Omental fat pad (tissue), 4 donors: ENCODE data around the gene LIPG. TPM values are rescaled to one million over a fixed set of nuclear protein-coding genes. Genes with fewer than 3 reads are reported as not detected.

ENCODE experiments used
- ATAC-seq: fragments of 150-250 bp; one replicate; pipeline ENCODE4 v1.9.1; 2016; ENCODE audit warnings: mild to moderate bottlenecking, moderate library complexity; ENCODE audit not compliant: low FRiP score
- DNase-seq: peaks from one replicate; pipeline ENCODE4 v3.0.0-alpha.2; 2019; ENCODE audit warnings: low spot score
- total RNA-seq, 4 donors: library from RNA; depleted of rRNA; stranded (reverse); fragments of >200 nt; gene quantifications; one replicate each; pipeline ENCODE4 v1.1.0, GENCODE V29; 2016
- TF ChIP-seq, protein P1 (sequence below), 3 donors: fragments of 450-650 bp; IDR thresholded peaks; one replicate each; pipeline ENCODE4 v1.5.1; 2016 to 2017; ENCODE audit warnings: antibody characterized with exemption in 3 of 3, mild to moderate bottlenecking in 3 of 3, moderate library complexity in 2 of 3

Gene LIPG
- total RNA-seq, 4 donors from 2014 or later: 0.94 to 53.2 (median 1.2) TPM

DNA sequence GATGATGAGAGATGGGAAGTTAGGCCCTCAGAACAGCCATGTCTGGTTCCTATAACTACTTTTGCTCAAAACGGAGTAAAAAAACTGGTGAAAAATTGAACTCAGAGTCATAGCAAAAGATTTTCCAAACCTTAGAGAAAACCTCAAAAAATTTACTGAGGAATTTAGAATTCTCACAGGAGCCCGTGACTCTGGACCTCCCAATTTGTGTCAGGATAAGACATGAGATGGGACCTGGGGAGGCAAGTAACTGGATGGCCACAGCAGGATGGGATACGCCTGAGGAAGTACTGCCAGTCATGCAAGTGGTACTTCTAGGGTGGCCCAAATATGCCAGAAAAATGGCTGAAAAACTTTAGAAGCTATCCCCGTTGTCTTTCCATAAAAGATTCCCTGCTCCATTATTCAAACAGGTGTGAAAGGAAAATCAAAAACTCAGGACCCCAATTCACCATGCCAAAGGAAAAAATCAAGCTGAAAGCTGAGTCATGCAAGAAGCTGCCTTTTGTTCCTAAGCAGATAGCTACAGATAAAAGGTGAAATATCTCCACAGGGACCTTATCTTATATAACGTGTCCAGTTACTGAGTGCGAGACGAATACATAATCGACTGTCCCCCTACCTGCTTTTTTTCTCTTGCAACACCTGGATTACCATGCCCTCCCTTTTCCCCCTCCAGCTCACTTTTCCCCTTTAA is 34.1 kb upstream of the LIPG start:
- ATAC-seq: no peak
- TF ChIP-seq, protein P1, sequence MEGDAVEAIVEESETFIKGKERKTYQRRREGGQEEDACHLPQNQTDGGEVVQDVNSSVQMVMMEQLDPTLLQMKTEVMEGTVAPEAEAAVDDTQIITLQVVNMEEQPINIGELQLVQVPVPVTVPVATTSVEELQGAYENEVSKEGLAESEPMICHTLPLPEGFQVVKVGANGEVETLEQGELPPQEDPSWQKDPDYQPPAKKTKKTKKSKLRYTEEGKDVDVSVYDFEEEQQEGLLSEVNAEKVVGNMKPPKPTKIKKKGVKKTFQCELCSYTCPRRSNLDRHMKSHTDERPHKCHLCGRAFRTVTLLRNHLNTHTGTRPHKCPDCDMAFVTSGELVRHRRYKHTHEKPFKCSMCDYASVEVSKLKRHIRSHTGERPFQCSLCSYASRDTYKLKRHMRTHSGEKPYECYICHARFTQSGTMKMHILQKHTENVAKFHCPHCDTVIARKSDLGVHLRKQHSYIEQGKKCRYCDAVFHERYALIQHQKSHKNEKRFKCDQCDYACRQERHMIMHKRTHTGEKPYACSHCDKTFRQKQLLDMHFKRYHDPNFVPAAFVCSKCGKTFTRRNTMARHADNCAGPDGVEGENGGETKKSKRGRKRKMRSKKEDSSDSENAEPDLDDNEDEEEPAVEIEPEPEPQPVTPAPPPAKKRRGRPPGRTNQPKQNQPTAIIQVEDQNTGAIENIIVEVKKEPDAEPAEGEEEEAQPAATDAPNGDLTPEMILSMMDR (IDR thresholded peaks at IDR 0.05): no peak

GRCh38 chr18:49529596-49529995 is 32.3 kb upstream of the LIPG start:
- ATAC-seq (no peak), DNase-seq (no peak)
- TF ChIP-seq, protein P1 (IDR thresholded peaks at IDR 0.05): no peak

More for the DNA sequence above, 34.1 kb upstream of the LIPG start:
- no peak for DNase-seq

DNA sequence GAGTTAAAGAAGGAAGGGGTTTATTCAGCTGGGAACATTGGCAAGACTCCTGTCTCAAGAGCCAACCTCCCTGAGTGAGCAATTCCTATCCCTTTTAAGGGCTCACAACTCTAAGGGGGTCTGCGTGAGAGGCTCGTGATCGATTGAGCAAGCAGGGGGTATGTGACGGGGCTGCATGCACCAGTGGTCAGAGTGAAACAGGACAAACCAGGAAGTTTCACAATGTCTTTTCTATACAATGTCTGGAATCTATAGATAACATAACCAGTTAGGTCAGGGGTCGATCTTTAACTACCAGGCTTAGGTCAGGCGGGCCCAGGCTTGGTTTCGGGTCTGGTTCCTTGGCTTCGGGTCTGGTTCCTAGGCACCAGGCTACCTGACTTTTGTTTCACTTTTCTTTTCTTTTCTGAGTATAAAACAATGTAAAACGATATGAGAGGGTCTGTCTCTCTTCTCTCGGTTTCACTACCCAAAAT is 30.1 kb upstream of the LIPG start:
- DNase-seq (no peak), ATAC-seq (no peak)
- TF ChIP-seq, protein P1 (IDR thresholded peaks at IDR 0.05): no peak

DNA sequence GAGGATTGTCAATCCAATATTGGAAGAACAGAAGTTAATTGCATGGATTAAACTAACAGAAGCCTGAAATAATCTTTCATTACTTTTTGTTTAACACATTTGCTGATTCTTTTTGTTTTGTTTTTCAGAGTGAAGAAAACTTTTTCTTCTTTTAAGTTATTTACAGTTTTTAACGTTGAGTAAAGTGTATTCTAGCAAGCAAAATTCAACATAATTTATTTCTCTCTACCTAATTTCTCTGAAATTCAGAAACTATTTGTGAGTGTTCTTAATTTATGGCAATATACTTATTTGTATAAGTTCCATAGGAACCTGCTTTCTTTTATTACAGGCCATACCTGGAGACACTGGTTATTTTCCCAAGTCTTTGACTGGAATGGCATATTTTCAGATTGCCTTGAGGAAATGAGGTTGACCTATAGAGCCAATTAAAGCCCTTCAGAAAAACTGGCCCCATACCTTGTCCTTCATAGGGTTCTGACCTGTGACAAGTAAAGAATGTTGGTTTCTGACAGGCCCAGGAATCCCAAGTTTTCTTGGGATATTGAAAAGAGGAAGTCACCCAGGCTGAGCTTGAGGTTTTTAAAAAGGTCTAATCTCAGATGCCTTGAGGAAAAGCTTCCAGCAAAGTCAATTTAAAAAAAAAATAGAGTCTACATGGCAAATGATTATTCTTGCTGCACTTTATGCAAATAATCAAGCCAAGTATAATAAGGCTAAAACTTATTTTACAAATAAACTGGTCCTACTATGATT is 26.8 kb upstream of the LIPG start:
- TF ChIP-seq, protein P1 (IDR thresholded peaks at IDR 0.05): no peak
- ATAC-seq (no peak), DNase-seq (no peak)

DNA sequence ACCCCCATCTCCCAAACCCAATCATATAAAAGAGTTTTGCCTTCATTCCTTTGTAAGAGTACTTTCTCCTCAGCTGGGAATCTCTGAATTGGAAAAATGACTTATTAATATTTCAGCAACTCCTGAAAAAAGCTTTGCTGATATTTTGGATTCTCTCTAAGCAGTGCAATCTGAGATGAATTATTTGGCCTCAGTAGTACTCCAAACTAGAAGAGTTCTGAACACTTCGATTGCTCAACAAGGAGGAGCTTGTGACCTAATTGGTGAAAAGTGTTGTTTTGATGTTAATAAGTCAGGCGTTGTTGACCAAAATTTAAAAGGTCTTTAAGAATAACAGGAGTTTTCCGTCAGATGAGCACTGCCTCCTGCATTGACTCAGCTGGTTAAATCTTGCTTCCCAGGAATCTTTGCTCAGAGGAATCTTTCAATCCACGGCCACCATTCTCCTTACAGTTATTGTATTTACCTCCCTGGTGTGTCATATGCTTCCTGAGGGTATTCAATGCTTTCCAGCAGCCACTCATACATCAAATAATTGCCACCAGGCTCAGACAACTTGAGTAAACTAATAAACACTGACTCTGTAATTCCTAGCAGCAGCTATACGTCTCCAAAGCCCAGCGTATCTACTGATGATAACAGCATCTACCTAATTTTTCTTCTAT is 24.5 kb upstream of the LIPG start:
- DNase-seq: no peak
- TF ChIP-seq, protein P1 (IDR thresholded peaks at IDR 0.05): no peak
- ATAC-seq: no peak

- DNase-seq: no peak
Observed at GRCh38 chr18:49544362-49544761, 17.5 kb upstream of the LIPG start.

More at GRCh38 chr18:49544362-49544761, 17.5 kb upstream of the LIPG start:
- ATAC-seq: no peak
- TF ChIP-seq, protein P1 (IDR thresholded peaks at IDR 0.05): no peak
